ENCODE results near the gene DCTN1. TPM values are rescaled to one million over a fixed set of nuclear protein-coding genes. Genes with fewer than 3 reads are reported as not detected.

Gene DCTN1
- total RNA-seq: 140 TPM
- long read RNA-seq, full-length matches to known transcripts: 290 of 414 reads
- long read RNA-seq, partial matches to known transcripts: 66 of 414 reads
- long read RNA-seq, other reads (novel, unspliced or antisense): 58 of 414 reads

GRCh38 chr2:74379851-74380789, at the start of gene DCTN1:
Gene DCTN1 (minus strand): TSS chr2:74380311. CDS start chr2:74380037, 274 bp downstream.
- peak; percentile 72 for ATAC-seq
- H3K27me3 ChIP-seq: no peaks in the 10 kb centered on the region
- H3K27ac ChIP-seq: no peak within 1 kb of the TSS
- H3K4me3 ChIP-seq: peak within 1 kb of the TSS; percentile 41
- TF ChIP-seq CTCF (IDR thresholded peaks at IDR 0.05): no peak
- H3K9me3 ChIP-seq: no peaks in the 10 kb centered on the region
- peaks cover 21% of the 10 kb centered on the region for H3K36me3 ChIP-seq
- no peak for DNase-seq
- intact Hi-C loops (cut with DNase I): no loop called here
- H3K4me1 ChIP-seq: peaks cover 54% of the 10 kb centered on the region

DNA sequence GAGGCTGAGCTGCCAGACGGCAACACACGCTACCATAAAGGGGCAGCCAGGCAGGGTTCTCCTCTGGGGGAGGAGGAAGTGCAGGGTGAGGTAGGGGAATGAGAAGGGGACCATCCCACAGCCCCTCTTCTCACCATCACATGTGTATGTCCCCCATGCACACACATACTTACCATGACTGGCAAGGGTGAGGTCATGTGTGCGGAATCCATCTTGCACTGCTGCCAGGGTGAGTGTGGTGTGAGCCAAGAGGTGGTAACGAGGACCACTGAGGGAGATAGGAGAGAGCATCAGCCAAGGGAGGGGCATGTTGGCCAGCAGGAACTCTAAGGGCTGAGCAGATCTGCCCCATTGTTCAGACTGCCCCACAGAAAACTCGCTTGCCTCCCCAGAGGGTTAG, 48.6 kb upstream of the DCTN1 start:
- no peak for ATAC-seq

GRCh38 chr2:74427551-74427950, 47.4 kb upstream of the DCTN1 start:
- no peaks in the 10 kb centered on the region for H3K27me3 ChIP-seq
- TF ChIP-seq CTCF (IDR thresholded peaks at IDR 0.05): no peak
- H3K4me1 ChIP-seq: no peaks in the 10 kb centered on the region
- intact Hi-C loops (cut with DNase I): no loop called here
- H3K27ac ChIP-seq: no peak overlapping the region
- H3K36me3 ChIP-seq: peaks cover 33% of the 10 kb centered on the region
- ATAC-seq: no peak
- DNase-seq: peak; percentile 19
- H3K4me3 ChIP-seq: no peak overlapping the region
- no peaks in the 10 kb centered on the region for H3K9me3 ChIP-seq

More for the DNA sequence above, 48.6 kb upstream of the DCTN1 start:
- intact Hi-C loops (cut with DNase I): no loop called here
- Histone ChIP-seq H3K27ac (no peak overlapping the region), H3K36me3 (peaks cover 33% of the 10 kb centered on the region), H3K9me3 (no peaks in the 10 kb centered on the region), H3K4me1 (no peaks in the 10 kb centered on the region), H3K4me3 (no peak overlapping the region), H3K27me3 (no peaks in the 10 kb centered on the region)
- peak; percentile 28 for DNase-seq
- no peak for TF ChIP-seq CTCF (IDR thresholded peaks at IDR 0.05)

DNA sequence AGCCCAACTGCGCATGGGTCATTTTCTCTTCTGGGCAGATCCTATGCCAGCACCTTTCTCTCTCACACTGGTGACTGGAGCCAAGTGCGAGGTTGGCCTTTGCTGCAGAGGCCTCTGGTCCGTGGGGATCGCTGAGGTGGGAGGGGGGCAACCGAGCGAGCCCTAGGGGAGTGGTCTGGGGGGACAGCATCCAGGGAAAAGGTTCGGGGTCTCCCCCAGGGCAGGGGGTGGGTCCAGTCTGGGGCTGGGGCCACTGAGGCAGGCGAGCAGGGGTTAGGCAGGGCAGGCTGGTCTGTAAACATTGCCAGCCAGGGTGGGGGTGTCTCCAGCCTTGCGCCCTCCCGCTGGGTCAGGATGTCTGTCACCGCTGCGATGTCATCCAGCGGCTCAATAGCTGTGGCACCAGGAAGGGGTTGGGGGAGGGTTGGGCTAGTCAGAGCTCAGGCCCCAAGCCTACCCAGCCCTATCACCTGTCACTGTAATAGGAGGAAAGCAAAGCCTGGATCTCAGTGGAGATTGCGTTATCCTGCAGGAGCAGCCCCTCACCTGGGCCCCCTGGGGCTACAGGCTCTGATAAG, 46.2 kb upstream of the DCTN1 start:
- H3K4me1 ChIP-seq: peaks cover 5% of the 10 kb centered on the region
- DNase-seq (peak; percentile 39), ATAC-seq (no peak)
- H3K9me3 ChIP-seq: no peaks in the 10 kb centered on the region
- no peak overlapping the region for H3K4me3 ChIP-seq
- H3K36me3 ChIP-seq: peaks cover 25% of the 10 kb centered on the region
- intact Hi-C loops (cut with DNase I): no loop called here
- no peak overlapping the region for H3K27ac ChIP-seq
- no peaks in the 10 kb centered on the region for H3K27me3 ChIP-seq
- TF ChIP-seq CTCF (IDR thresholded peaks at IDR 0.05): no peak

DNA sequence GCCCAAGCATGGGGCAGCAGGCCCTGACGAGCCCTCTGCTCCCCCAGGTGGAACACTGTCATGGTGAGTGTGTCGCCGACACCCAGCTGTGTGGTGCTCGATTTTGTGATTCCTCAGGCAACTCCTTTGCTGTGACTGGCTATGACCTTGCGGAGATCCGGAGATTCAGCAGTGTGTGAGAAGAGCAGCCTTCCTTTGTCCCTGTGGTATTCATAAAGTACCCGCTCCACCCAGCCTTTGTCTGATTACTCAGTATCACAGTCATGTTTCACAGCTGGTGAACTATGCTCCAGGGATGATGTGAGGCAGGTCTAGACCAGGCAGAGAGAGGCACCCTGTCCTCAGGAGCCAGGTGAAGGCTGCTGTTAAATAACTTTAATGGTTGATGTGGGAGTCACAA, 45.4 kb upstream of the DCTN1 start:
- H3K4me1 ChIP-seq: peaks cover 10% of the 10 kb centered on the region

More for the DNA sequence above, 45.4 kb upstream of the DCTN1 start:
- Histone ChIP-seq H3K27me3 (no peaks in the 10 kb centered on the region), H3K9me3 (no peaks in the 10 kb centered on the region), H3K4me3 (no peak overlapping the region), H3K27ac (no peak overlapping the region), H3K36me3 (peaks cover 24% of the 10 kb centered on the region)
- no peak for TF ChIP-seq CTCF (IDR thresholded peaks at IDR 0.05)
- DNase-seq (peak; percentile 34), ATAC-seq (no peak)
- intact Hi-C loops (cut with DNase I): no loop called here
